GM18507 (cell line): ENCODE data around the gene ATOSB.

Source experiments
- DNase-seq: peaks from one replicate; pipeline ENCODE4 v3.0.0; 2011; ENCODE audit warnings: low read depth; ENCODE audit not compliant: insufficient read length; ENCODE audit errors: extremely low spot score
- FAIRE-seq: peaks from 2 replicates; lab custom pipeline; 2011; peaks lifted over from hg19 to GRCh38; lab: Jason Lieb, UNC

ATOSB gene

GRCh38 chr9:35060548-35061207, 55.0 kb downstream of the ATOSB start:
- no peak for FAIRE-seq
- no peak for DNase-seq

- FAIRE-seq (no peak), DNase-seq (no peak)
These were observed 56.2 kb downstream of the ATOSB start for GRCh38 chr9:35059438-35059837.

GRCh38 chr9:35057271-35057620, 58.4 kb downstream of the ATOSB start:
- no peak for FAIRE-seq

GRCh38 chr9:35056571-35057270, 58.9 kb downstream of the ATOSB start:
- no peak for DNase-seq
- FAIRE-seq = no peak

More at GRCh38 chr9:35057271-35057620, 58.4 kb downstream of the ATOSB start:
- DNase-seq = no peak

- FAIRE-seq (no peak), DNase-seq (no peak)
These were observed 60.6 kb downstream of the ATOSB start for GRCh38 chr9:35054871-35055644.

- DNase-seq (no peak), FAIRE-seq (no peak)
These were observed 61.4 kb downstream of the ATOSB start for GRCh38 chr9:35054185-35054835.
